ENCODE data around the gene KATNAL2. TPM values are rescaled to one million over a fixed set of nuclear protein-coding genes. Genes with fewer than 3 reads are reported as not detected.
A peak's percentile ranks its signal among the peaks of the same experiment; 100 is the strongest.

Gene KATNAL2
- total RNA-seq, 1 donor from 2014 or later, result 7.7 TPM

DNA sequence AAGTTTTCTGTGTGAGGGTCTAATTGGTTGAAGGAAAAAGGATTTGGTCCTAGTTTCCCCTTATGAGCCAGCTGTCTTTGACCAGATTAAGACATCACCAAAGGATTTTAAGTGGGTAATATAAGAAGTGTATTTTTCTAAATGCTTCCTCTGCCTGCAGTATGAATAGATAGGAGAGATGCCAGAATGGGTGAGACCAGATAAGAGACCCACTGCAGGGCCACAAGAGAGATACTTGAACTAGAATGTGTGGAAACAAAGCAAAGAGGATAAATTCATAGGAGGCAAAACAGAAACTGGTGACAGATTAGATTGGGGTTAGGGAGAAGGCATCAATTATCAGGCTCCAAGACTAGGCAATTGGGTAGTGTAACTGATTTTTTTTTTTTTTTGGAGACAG lies 234.0 kb downstream of the KATNAL2 start:
- H3K4me1 Mint-ChIP-seq, result peaks cover 35% of the 10 kb centered on the region
- no peak for DNase-seq (ENCODE audit: low read depth, low spot score)
- H3K36me3 Mint-ChIP-seq (ENCODE audit: low read depth), result no peaks in the 10 kb centered on the region
- no peak for TF ChIP-seq CTCF (conservative IDR thresholded peaks at IDR 0.05)
- H3K27me3 Mint-ChIP-seq (ENCODE audit: low read depth), result no peaks in the 10 kb centered on the region
- no peak overlapping the region for H3K27ac Mint-ChIP-seq (ENCODE audit: unreplicated experiment)
- no peaks in the 10 kb centered on the region for H3K9me3 Mint-ChIP-seq
- H3K4me3 Mint-ChIP-seq, result peak overlapping the region; percentile 96

Other genes with a start within 250 kb of the KATNAL2 start
- 0.79 and 2.7 TPM in 2 replicates for gene ST8SIA5, start 160.5 kb upstream of the KATNAL2 start, total RNA-seq
- gene PIAS2, start 95 bp upstream of the KATNAL2 start, total RNA-seq, result 38.2 and 42.2 TPM in 2 replicates
- gene ELOA2, start 118.0 kb downstream of the KATNAL2 start, total RNA-seq, result not detected in 2 replicates
- 58.1 and 59.8 TPM in 2 replicates for gene HDHD2, start 232.9 kb downstream of the KATNAL2 start, total RNA-seq

All from neural crest cell (in vitro differentiated cells).